Duodenal mucosa (tissue), 2 donors: Measurements from ENCODE around the gene MC1R.

Source experiments
- H3K27ac ChIP-seq: one replicate; pipeline ENCODE4 v1.7.0; 2013; ENCODE audit warnings: low read depth, low read length
- H3K27me3 ChIP-seq, 2 donors: one replicate each; pipeline ENCODE4 v1.7.0; 2013; ENCODE audit warnings: low read length in 2 of 2, control low read depth in 1 of 2; ENCODE audit not compliant: insufficient read depth in 2 of 2, control insufficient read depth in 1 of 2
- H3K36me3 ChIP-seq, 2 donors: one replicate each; pipeline ENCODE4 v1.7.0; 2013; ENCODE audit warnings: low read length in 2 of 2, control low read depth in 1 of 2; ENCODE audit not compliant: insufficient read depth in 2 of 2, control insufficient read depth in 1 of 2
- H3K4me1 ChIP-seq, 2 donors: one replicate each; pipeline ENCODE4 v1.7.0; 2013; ENCODE audit warnings: low read length in 2 of 2, control low read depth in 1 of 2; ENCODE audit not compliant: insufficient read depth in 2 of 2, control insufficient read depth in 1 of 2
- H3K4me3 ChIP-seq, 2 donors: one replicate each; pipeline ENCODE4 v1.7.0; 2013; ENCODE audit warnings: low read length in 2 of 2, low read depth in 1 of 2
- H3K9ac ChIP-seq, 2 donors: one replicate each; pipeline ENCODE4 v1.7.0; 2013; ENCODE audit warnings: low read length in 2 of 2, low read depth in 1 of 2
- H3K9me3 ChIP-seq, 2 donors: one replicate each; pipeline ENCODE4 v1.7.0; 2013; ENCODE audit warnings: low read length in 2 of 2, control low read depth in 1 of 2; ENCODE audit not compliant: control insufficient read depth in 1 of 2

Gene MC1R

GRCh38 chr16:89952551-89952950, 33.9 kb downstream of the MC1R start:
- Histone ChIP-seq H3K27ac (no peak overlapping the region), H3K36me3 (peaks cover 0 to 15% of the 10 kb centered on the region in 2 donors), H3K9me3 (no peaks in the 10 kb centered on the region), H3K4me3 (no peak overlapping the region), H3K4me1 (peaks cover 7 to 29% of the 10 kb centered on the region in 2 donors), H3K9ac (no peak overlapping the region), H3K27me3 (peaks cover 0 to 3% of the 10 kb centered on the region in 2 donors)

GRCh38 chr16:89953671-89954406, 35.2 kb downstream of the MC1R start:
- Histone ChIP-seq H3K36me3 (peaks cover 4 to 26% of the 10 kb centered on the region in 2 donors), H3K27me3 (no peaks in the 10 kb centered on the region), H3K9ac (no peak overlapping the region), H3K27ac (no peak overlapping the region), H3K9me3 (no peaks in the 10 kb centered on the region), H3K4me3 (no peak overlapping the region), H3K4me1 (peaks cover 7 to 22% of the 10 kb centered on the region in 2 donors)

- H3K36me3 ChIP-seq: peaks cover 4 to 31% of the 10 kb centered on the region in 2 donors
- H3K4me3 ChIP-seq: no peak overlapping the region
- no peaks in the 10 kb centered on the region for H3K27me3 ChIP-seq
- no peak overlapping the region for H3K27ac ChIP-seq
- H3K9me3 ChIP-seq: no peaks in the 10 kb centered on the region
- no peak overlapping the region for H3K9ac ChIP-seq
- H3K4me1 ChIP-seq: peaks cover 7 to 19% of the 10 kb centered on the region in 2 donors
Observed at GRCh38 chr16:89954462-89954861, 35.8 kb downstream of the MC1R start.

GRCh38 chr16:89955001-89955685, 36.5 kb downstream of the MC1R start:
- no peak overlapping the region for H3K9ac ChIP-seq
- H3K4me1 ChIP-seq: peaks cover 7 to 14% of the 10 kb centered on the region in 2 donors
- H3K27ac ChIP-seq: no peak overlapping the region
- no peak overlapping the region for H3K4me3 ChIP-seq
- H3K36me3 ChIP-seq: peaks cover 4 to 31% of the 10 kb centered on the region in 2 donors
- no peaks in the 10 kb centered on the region for H3K27me3 ChIP-seq
- H3K9me3 ChIP-seq: no peaks in the 10 kb centered on the region

- peaks cover 4 to 39% of the 10 kb centered on the region in 2 donors for H3K36me3 ChIP-seq
- H3K27me3 ChIP-seq: no peaks in the 10 kb centered on the region
- no peak overlapping the region for H3K9ac ChIP-seq
- no peaks in the 10 kb centered on the region for H3K9me3 ChIP-seq
- no peak overlapping the region for H3K27ac ChIP-seq
- H3K4me3 ChIP-seq: no peak overlapping the region
- peaks cover 7 to 14% of the 10 kb centered on the region in 2 donors for H3K4me1 ChIP-seq
Observed at GRCh38 chr16:89956505-89957215, 38.0 kb downstream of the MC1R start.

GRCh38 chr16:89957216-89957785, 38.6 kb downstream of the MC1R start:
- Histone ChIP-seq H3K4me3 (no peak overlapping the region), H3K9ac (no peak overlapping the region), H3K27ac (no peak overlapping the region), H3K36me3 (peaks cover 4 to 43% of the 10 kb centered on the region in 2 donors), H3K4me1 (peaks cover 7 to 14% of the 10 kb centered on the region in 2 donors), H3K9me3 (no peaks in the 10 kb centered on the region), H3K27me3 (no peaks in the 10 kb centered on the region)

GRCh38 chr16:89958068-89958467, 39.4 kb downstream of the MC1R start:
- Histone ChIP-seq H3K36me3 (peaks cover 4 to 47% of the 10 kb centered on the region in 2 donors), H3K27ac (no peak overlapping the region), H3K4me3 (no peak overlapping the region), H3K9ac (no peak overlapping the region), H3K27me3 (no peaks in the 10 kb centered on the region), H3K9me3 (no peaks in the 10 kb centered on the region), H3K4me1 (peaks cover 7 to 14% of the 10 kb centered on the region in 2 donors)

GRCh38 chr16:89958596-89958995, 39.9 kb downstream of the MC1R start:
- Histone ChIP-seq H3K4me3 (no peak overlapping the region), H3K27ac (no peak overlapping the region), H3K4me1 (peaks cover 7 to 8% of the 10 kb centered on the region in 2 donors), H3K27me3 (no peaks in the 10 kb centered on the region), H3K9ac (no peak overlapping the region), H3K36me3 (peaks cover 4 to 47% of the 10 kb centered on the region in 2 donors), H3K9me3 (no peaks in the 10 kb centered on the region)

- Histone ChIP-seq H3K9ac (no peak overlapping the region), H3K36me3 (peaks cover 4 to 42% of the 10 kb centered on the region in 2 donors), H3K27me3 (no peaks in the 10 kb centered on the region)
Observed at GRCh38 chr16:89960966-89961365, 42.3 kb downstream of the MC1R start.

More at GRCh38 chr16:89960966-89961365, 42.3 kb downstream of the MC1R start:
- Histone ChIP-seq H3K4me3 (no peak overlapping the region), H3K9me3 (no peaks in the 10 kb centered on the region), H3K4me1 (no peaks in the 10 kb centered on the region), H3K27ac (no peak overlapping the region)
